HUES48 (cell line): ENCODE results near the gene LTB.
"Not testable (repeated sequence)": the region's sequence is repeated elsewhere in the genome, so short reads cannot be mapped to it uniquely, and the experiment has no call there.

Experiments used
- H3K27ac ChIP-seq: one replicate; pipeline ENCODE4 v1.7.0; 2013; ENCODE audit warnings: low read depth, low read length, inconsistent platforms
- H3K27me3 ChIP-seq: 2 replicates; pipeline ENCODE4 v1.6.1; 2013; ENCODE audit warnings: mild to moderate bottlenecking, low read length; ENCODE audit not compliant: control insufficient read depth, insufficient read depth
- H3K36me3 ChIP-seq: 2 replicates; pipeline ENCODE4 v1.6.1; 2013; ENCODE audit warnings: low read length; ENCODE audit not compliant: control insufficient read depth, insufficient read depth
- H3K4me1 ChIP-seq: 2 replicates; pipeline ENCODE4 v1.6.1; 2013; ENCODE audit warnings: mild to moderate bottlenecking, low read length; ENCODE audit not compliant: control insufficient read depth, insufficient read depth
- H3K4me3 ChIP-seq: 2 replicates; pipeline ENCODE4 v1.5.1; 2013; ENCODE audit warnings: mild to moderate bottlenecking, low read depth, low read length
- H3K9ac ChIP-seq: 2 replicates; pipeline ENCODE4 v1.6.1; 2013; ENCODE audit warnings: mild to moderate bottlenecking, low read depth, low read length, moderate library complexity
- H3K9me3 ChIP-seq: 2 replicates; pipeline ENCODE4 v1.6.1; 2013; ENCODE audit warnings: low read length; ENCODE audit not compliant: control insufficient read depth, insufficient read depth

Gene LTB

GRCh38 chr6:31558631-31559500 is 23.4 kb downstream of the LTB start:
- Histone ChIP-seq H3K27ac (no peak overlapping the region), H3K27me3 (no peaks in the 10 kb centered on the region), H3K9me3 (no peaks in the 10 kb centered on the region), H3K36me3 (peaks cover 35% of the 10 kb centered on the region), H3K9ac (no peak overlapping the region), H3K4me3 (no peak overlapping the region), H3K4me1 (no peaks in the 10 kb centered on the region)

- Histone ChIP-seq H3K4me3 (no peak overlapping the region), H3K36me3 (peaks cover 36% of the 10 kb centered on the region), H3K4me1 (no peaks in the 10 kb centered on the region), H3K27ac (no peak overlapping the region), H3K9me3 (no peaks in the 10 kb centered on the region), H3K27me3 (no peaks in the 10 kb centered on the region), H3K9ac (no peak overlapping the region)
Observed at GRCh38 chr6:31558318-31558625, 24.0 kb downstream of the LTB start.

GRCh38 chr6:31557443-31558317 is 24.5 kb downstream of the LTB start:
- Histone ChIP-seq H3K4me3 (no peak overlapping the region), H3K9ac (no peak overlapping the region), H3K36me3 (peaks cover 40% of the 10 kb centered on the region), H3K27me3 (no peaks in the 10 kb centered on the region), H3K9me3 (no peaks in the 10 kb centered on the region), H3K4me1 (no peaks in the 10 kb centered on the region), H3K27ac (no peak overlapping the region)

- H3K27me3 ChIP-seq = no peaks in the 10 kb centered on the region
- no peak overlapping the region for H3K4me3 ChIP-seq
- no peak overlapping the region for H3K27ac ChIP-seq
- H3K9ac ChIP-seq = no peak overlapping the region
- H3K4me1 ChIP-seq = no peaks in the 10 kb centered on the region
- H3K9me3 ChIP-seq = no peaks in the 10 kb centered on the region
- peaks cover 40% of the 10 kb centered on the region for H3K36me3 ChIP-seq
Observed at GRCh38 chr6:31556307-31556706, 25.9 kb downstream of the LTB start.

GRCh38 chr6:31551371-31551770 is 30.9 kb downstream of the LTB start:
- H3K4me3 ChIP-seq, H3K9ac ChIP-seq, H3K9me3 ChIP-seq, H3K27ac ChIP-seq, H3K4me1 ChIP-seq, H3K27me3 ChIP-seq: not testable (repeated sequence)
- H3K36me3 ChIP-seq = peaks cover 36% of the 10 kb centered on the region

- Histone ChIP-seq H3K9ac (no peak overlapping the region), H3K27ac (no peak overlapping the region), H3K4me3 (no peak overlapping the region), H3K9me3 (no peaks in the 10 kb centered on the region), H3K27me3 (no peaks in the 10 kb centered on the region), H3K4me1 (peaks cover 7% of the 10 kb centered on the region; the same call in 1 of the 2 replicates), H3K36me3 (peaks cover 31% of the 10 kb centered on the region)
Observed at GRCh38 chr6:31548544-31548873, 33.7 kb downstream of the LTB start.

- peak overlapping the region; percentile 76 for H3K4me3 ChIP-seq
- peak overlapping the region; percentile 67 for H3K27ac ChIP-seq
- H3K9me3 ChIP-seq = no peaks in the 10 kb centered on the region
- H3K4me1 ChIP-seq = peaks cover 11% of the 10 kb centered on the region; the same call in 1 of the 2 replicates
- H3K36me3 ChIP-seq = peaks cover 27% of the 10 kb centered on the region
- H3K9ac ChIP-seq = no peak overlapping the region; the same call in 1 of the 2 replicates
- H3K27me3 ChIP-seq = no peaks in the 10 kb centered on the region
Observed at GRCh38 chr6:31547727-31548543, 34.3 kb downstream of the LTB start.

GRCh38 chr6:31546958-31547726 is 35.1 kb downstream of the LTB start, which contains the start of gene NFKBIL1:
NFKBIL1 (plus strand) TSS chr6:31547608; CDS start chr6:31547695, 87 bp downstream.
- Histone ChIP-seq H3K36me3 (peaks cover 27% of the 10 kb centered on the region), H3K9me3 (no peaks in the 10 kb centered on the region), H3K4me3 (peak within 1 kb of the TSS; percentile 76), H3K27ac (peak within 1 kb of the TSS; percentile 67), H3K9ac (peak within 1 kb of the TSS; percentile 65), H3K4me1 (peaks cover 12% of the 10 kb centered on the region; the same call in 1 of the 2 replicates), H3K27me3 (no peaks in the 10 kb centered on the region)

GRCh38 chr6:31546339-31546957 is 35.8 kb downstream of the LTB start, which contains the start of gene ATP6V1G2:
ATP6V1G2 (minus strand) TSS chr6:31546608; CDS start chr6:31546559, 49 bp downstream.
- Histone ChIP-seq H3K9me3 (no peaks in the 10 kb centered on the region), H3K36me3 (peaks cover 27% of the 10 kb centered on the region), H3K27me3 (no peaks in the 10 kb centered on the region), H3K4me1 (peaks cover 12% of the 10 kb centered on the region; the same call in 1 of the 2 replicates), H3K27ac (peak within 1 kb of the TSS; percentile 67), H3K9ac (peak within 1 kb of the TSS; percentile 65), H3K4me3 (peak within 1 kb of the TSS; percentile 76)
